ENCODE measurements around the gene CKMT2. TPM values are rescaled to one million over a fixed set of nuclear protein-coding genes. Genes with fewer than 3 reads are reported as not detected.
"Not testable (repeated sequence)": the region's sequence is repeated elsewhere in the genome, so short reads cannot be mapped to it uniquely, and the experiment has no call there.

Gene CKMT2
- total and polyA plus RNA-seq, 2 experiments from 2014 or later: not detected

GRCh38 chr5:81254886-81255559, 21.9 kb downstream of the CKMT2 start:
- Histone ChIP-seq H3K4me3 (no peak overlapping the region), H3K9ac (no peak overlapping the region), H3K36me3 (ENCODE audit: low read depth) (no peaks in the 10 kb centered on the region), H3K27ac (no peak overlapping the region), H3K79me2 (ENCODE audit: insufficient read depth) (peaks cover 7% of the 10 kb centered on the region; the same call in 1 of the 2 replicates), H3K4me1 (ENCODE audit: insufficient read depth) (no peaks in the 10 kb centered on the region), H3K9me3 (ENCODE audit: low read depth) (no peaks in the 10 kb centered on the region), H2AFZ (no peak overlapping the region), H4K20me1 (ENCODE audit: insufficient read depth) (no peaks in the 10 kb centered on the region), H3F3A (ENCODE audit: insufficient read depth) (no peaks in the 10 kb centered on the region), H3K9me2 (ENCODE audit: insufficient read depth) (no peaks in the 10 kb centered on the region), H3K27me3 (replicated peaks; ENCODE audit: insufficient read depth) (no peaks in the 10 kb centered on the region), H3K4me2 (ENCODE audit: unreplicated experiment) (no peak overlapping the region)
- in situ Hi-C loops (cut with MboI): no loop called here
- no peak for DNase-seq
- WGBS, 2 experiments (ENCODE audit: low coverage in 1 of 2, low lambda C conversion rate in 2 of 2, missing lambda C conversion rate in 2 of 2): 94 to 96% methylated on average over 21 of the region's 21 CpGs
- no peak for TF ChIP-seq EZH2 (IDR thresholded peaks at IDR 0.05; ENCODE audit: insufficient read depth, poor library complexity, severe bottlenecking)
- TF ChIP-seq EZH2phosphoT487 (IDR thresholded peaks at IDR 0.05; ENCODE audit: insufficient read depth, low read depth): no peak

GRCh38 chr5:81256766-81257165, 23.6 kb downstream of the CKMT2 start:
- no peaks in the 10 kb centered on the region for H3K36me3 ChIP-seq (ENCODE audit: low read depth)
- no peak overlapping the region for H3K27ac ChIP-seq
- H4K20me1 ChIP-seq (ENCODE audit: insufficient read depth): no peaks in the 10 kb centered on the region
- no peak overlapping the region for H3K4me3 ChIP-seq
- no peak overlapping the region for H3K4me2 ChIP-seq (ENCODE audit: unreplicated experiment)
- no peak for DNase-seq
- peaks cover 24% of the 10 kb centered on the region; the same call in 1 of the 2 replicates for H3K79me2 ChIP-seq (ENCODE audit: insufficient read depth)
- H3K9me3 ChIP-seq (ENCODE audit: low read depth): no peaks in the 10 kb centered on the region
- no peaks in the 10 kb centered on the region for H3K9me2 ChIP-seq (ENCODE audit: insufficient read depth)
- H3K9ac ChIP-seq: no peak overlapping the region
- no peak for TF ChIP-seq EZH2 (IDR thresholded peaks at IDR 0.05; ENCODE audit: insufficient read depth, poor library complexity, severe bottlenecking)
- in situ Hi-C loops (cut with MboI): no loop called here
- H2AFZ ChIP-seq: no peak overlapping the region
- no peaks in the 10 kb centered on the region for H3K27me3 ChIP-seq (replicated peaks; ENCODE audit: insufficient read depth)
- H3F3A ChIP-seq (ENCODE audit: insufficient read depth): no peaks in the 10 kb centered on the region
- no peaks in the 10 kb centered on the region for H3K4me1 ChIP-seq (ENCODE audit: insufficient read depth)
- WGBS, 2 experiments (ENCODE audit: low coverage in 1 of 2, low lambda C conversion rate in 2 of 2, missing lambda C conversion rate in 2 of 2): 0 to 9% methylated on average over 1 of the region's 1 CpG

- H3K9me2 ChIP-seq (ENCODE audit: insufficient read depth); in situ Hi-C loops (cut with MboI): not testable (repeated sequence)
- WGBS, 2 experiments (ENCODE audit: low coverage in 1 of 2, low lambda C conversion rate in 2 of 2, missing lambda C conversion rate in 2 of 2): 83 to 89% methylated on average over 1 of the region's 1 CpG
Observed at GRCh38 chr5:81262796-81263195, 29.7 kb downstream of the CKMT2 start.

DNA sequence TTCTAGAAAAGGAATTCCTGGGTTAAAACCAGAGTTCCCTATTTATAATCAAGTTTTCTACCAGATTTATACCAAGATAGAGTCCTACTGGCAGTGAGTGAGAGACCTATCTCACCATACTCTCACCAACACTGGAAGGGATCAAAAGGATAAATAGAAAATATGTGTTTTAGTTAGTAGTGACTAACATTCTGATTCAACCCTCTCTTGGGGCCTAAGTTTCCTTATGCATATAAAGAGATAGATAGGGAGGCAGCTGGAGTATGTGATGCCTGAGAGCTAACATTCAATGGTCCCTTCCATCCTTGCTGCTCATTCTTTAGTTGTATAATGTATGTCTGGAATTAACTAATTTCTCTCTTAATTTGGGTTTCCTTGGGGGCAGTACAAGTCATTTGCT, 32.0 kb downstream of the CKMT2 start:
- no peaks in the 10 kb centered on the region for H3K36me3 ChIP-seq (ENCODE audit: low read depth)
- no peaks in the 10 kb centered on the region for H3K9me3 ChIP-seq (ENCODE audit: low read depth)
- H3K9me2 ChIP-seq (ENCODE audit: insufficient read depth): no peaks in the 10 kb centered on the region
- H3K27me3 ChIP-seq (replicated peaks; ENCODE audit: insufficient read depth): no peaks in the 10 kb centered on the region
- H3K79me2 ChIP-seq (ENCODE audit: insufficient read depth): peaks cover 45% of the 10 kb centered on the region
- H3K4me2 ChIP-seq (ENCODE audit: unreplicated experiment): no peak overlapping the region
- no peak overlapping the region for H3K9ac ChIP-seq
- peaks cover 7% of the 10 kb centered on the region for H3F3A ChIP-seq (ENCODE audit: insufficient read depth)
- peak; percentile 60 for DNase-seq
- no peak for TF ChIP-seq EZH2 (IDR thresholded peaks at IDR 0.05; ENCODE audit: insufficient read depth, poor library complexity, severe bottlenecking)
- TF ChIP-seq EZH2phosphoT487 (IDR thresholded peaks at IDR 0.05; ENCODE audit: insufficient read depth, low read depth): no peak
- H4K20me1 ChIP-seq (ENCODE audit: insufficient read depth): no peaks in the 10 kb centered on the region
- H3K4me1 ChIP-seq (ENCODE audit: insufficient read depth): peaks cover 22% of the 10 kb centered on the region
- no peak overlapping the region for H3K27ac ChIP-seq
- in situ Hi-C loops (cut with MboI): no loop called here
- no peak overlapping the region for H2AFZ ChIP-seq
- H3K4me3 ChIP-seq: no peak overlapping the region

More at GRCh38 chr5:81262796-81263195, 29.7 kb downstream of the CKMT2 start:
- not testable (repeated sequence) for H4K20me1 ChIP-seq (ENCODE audit: insufficient read depth); H3K4me1 ChIP-seq (ENCODE audit: insufficient read depth); H3K9ac ChIP-seq; H3K4me2 ChIP-seq (ENCODE audit: unreplicated experiment); H3K4me3 ChIP-seq; H3K36me3 ChIP-seq (ENCODE audit: low read depth); H3K9me3 ChIP-seq (ENCODE audit: low read depth); H3F3A ChIP-seq (ENCODE audit: insufficient read depth); H3K27me3 ChIP-seq (replicated peaks; ENCODE audit: insufficient read depth); H3K27ac ChIP-seq; DNase-seq; H2AFZ ChIP-seq
- peaks cover 44% of the 10 kb centered on the region for H3K79me2 ChIP-seq (ENCODE audit: insufficient read depth)

Measured in GM23248 (cell line).